Neural progenitor cell (in vitro differentiated cells): ENCODE data around the gene PLD4. TPM values are rescaled to one million over a fixed set of nuclear protein-coding genes. Genes with fewer than 3 reads are reported as not detected.
A peak's percentile ranks its signal among the peaks of the same experiment; 100 is the strongest.

Experiments
- DNase-seq: peaks from one replicate; pipeline ENCODE4 v3.0.0-alpha.2; 2016; ENCODE audit warnings: low spot score
- H2AFZ ChIP-seq: fragments of 200-600 bp; sonication (generic); replicated peaks from 2 replicates; pipeline ENCODE4 v1.6.1; 2016; ENCODE audit warnings: antibody characterized with exemption
- H3F3A ChIP-seq: fragments of 200-600 bp; sonication (generic); 2 replicates; pipeline ENCODE4 v1.6.1; 2016; ENCODE audit warnings: antibody characterized with exemption, low read depth
- H3K27ac ChIP-seq: fragments of 200-600 bp; sonication (generic); 2 replicates; pipeline ENCODE4 v1.5.1; 2016; ENCODE audit warnings: mild to moderate bottlenecking
- H3K27me3 ChIP-seq: fragments of 200-600 bp; sonication (generic); 2 replicates; pipeline ENCODE4 v1.6.1; 2016; ENCODE audit warnings: mild to moderate bottlenecking, moderate library complexity
- H3K36me3 ChIP-seq: fragments of 200-600 bp; sonication (generic); 2 replicates; pipeline ENCODE4 v1.5.1; 2016
- H3K4me1 ChIP-seq: fragments of 200-600 bp; sonication (generic); 2 replicates; pipeline ENCODE4 v1.6.1; 2016; ENCODE audit warnings: mixed run types
- H3K4me2 ChIP-seq: fragments of 200-600 bp; sonication (generic); 2 replicates; pipeline ENCODE4 v1.6.1; 2016
- H3K4me3 ChIP-seq: fragments of 200-600 bp; sonication (generic); 2 replicates; pipeline ENCODE4 v1.5.1; 2016
- H3K79me2 ChIP-seq: fragments of 200-600 bp; sonication (generic); 2 replicates; pipeline ENCODE4 v1.6.1; 2016; ENCODE audit warnings: low read depth
- H3K9ac ChIP-seq: fragments of 200-600 bp; sonication (generic); 2 replicates; pipeline ENCODE4 v1.6.1; 2016
- H3K9me3 ChIP-seq: fragments of 200-600 bp; sonication (generic); 2 replicates; pipeline ENCODE4 v1.5.1; 2016; ENCODE audit warnings: low read depth
- H4K20me1 ChIP-seq: fragments of 200-600 bp; sonication (generic); 2 replicates; pipeline ENCODE4 v1.6.1; 2016; ENCODE audit warnings: low read depth
- H3K27ac Mint-ChIP-seq: 3 replicates; pipeline ENCODE4 v1.8.0; 2021; ENCODE audit warnings: mixed read lengths
- H3K27me3 Mint-ChIP-seq: 2 replicates; pipeline ENCODE4 v1.8.0; 2022; ENCODE audit warnings: low read depth, mild to moderate bottlenecking, inconsistent platforms, moderate library complexity, mixed read lengths; ENCODE audit not compliant: insufficient read depth
- H3K36me3 Mint-ChIP-seq: 3 replicates; pipeline ENCODE4 v1.8.0; 2021; ENCODE audit warnings: mixed read lengths
- H3K4me1 Mint-ChIP-seq: 3 replicates; pipeline ENCODE4 v1.8.0; 2021; ENCODE audit warnings: mixed read lengths
- H3K4me3 Mint-ChIP-seq: 3 replicates; pipeline ENCODE4 v1.8.0; 2021; ENCODE audit warnings: mild to moderate bottlenecking, moderate library complexity, mixed read lengths
- H3K9me3 Mint-ChIP-seq: 3 replicates; pipeline ENCODE4 v1.8.0; 2020; ENCODE audit warnings: mixed read lengths
- EZH2 ChIP-seq: fragments of 200-600 bp; sonication (generic); IDR thresholded peaks from 2 replicates; pipeline ENCODE4 v1.6.1; 2017; ENCODE audit warnings: antibody characterized with exemption, mild to moderate bottlenecking, moderate library complexity
- EZH2phosphoT487 ChIP-seq: fragments of 200-600 bp; sonication (generic); IDR thresholded peaks from 2 replicates; pipeline ENCODE4 v1.6.1; 2017; ENCODE audit warnings: antibody characterized with exemption
- total RNA-seq: library from RNA; depleted of rRNA; stranded (reverse); fragments of >200 nt; gene quantifications from 2 replicates; pipeline ENCODE4 v1.2.3, GENCODE V29; 2015; ENCODE audit warnings: low replicate concordance
- TF ChIP-seq, protein P1 (sequence below): fragments of 200-600 bp; sonication (generic); IDR thresholded peaks from 2 replicates; pipeline ENCODE4 v1.5.1; 2017; ENCODE audit warnings: antibody characterized with exemption, mild to moderate bottlenecking

The PLD4 gene
- total RNA-seq, 1 donor from 2014 or later: not detected

DNA sequence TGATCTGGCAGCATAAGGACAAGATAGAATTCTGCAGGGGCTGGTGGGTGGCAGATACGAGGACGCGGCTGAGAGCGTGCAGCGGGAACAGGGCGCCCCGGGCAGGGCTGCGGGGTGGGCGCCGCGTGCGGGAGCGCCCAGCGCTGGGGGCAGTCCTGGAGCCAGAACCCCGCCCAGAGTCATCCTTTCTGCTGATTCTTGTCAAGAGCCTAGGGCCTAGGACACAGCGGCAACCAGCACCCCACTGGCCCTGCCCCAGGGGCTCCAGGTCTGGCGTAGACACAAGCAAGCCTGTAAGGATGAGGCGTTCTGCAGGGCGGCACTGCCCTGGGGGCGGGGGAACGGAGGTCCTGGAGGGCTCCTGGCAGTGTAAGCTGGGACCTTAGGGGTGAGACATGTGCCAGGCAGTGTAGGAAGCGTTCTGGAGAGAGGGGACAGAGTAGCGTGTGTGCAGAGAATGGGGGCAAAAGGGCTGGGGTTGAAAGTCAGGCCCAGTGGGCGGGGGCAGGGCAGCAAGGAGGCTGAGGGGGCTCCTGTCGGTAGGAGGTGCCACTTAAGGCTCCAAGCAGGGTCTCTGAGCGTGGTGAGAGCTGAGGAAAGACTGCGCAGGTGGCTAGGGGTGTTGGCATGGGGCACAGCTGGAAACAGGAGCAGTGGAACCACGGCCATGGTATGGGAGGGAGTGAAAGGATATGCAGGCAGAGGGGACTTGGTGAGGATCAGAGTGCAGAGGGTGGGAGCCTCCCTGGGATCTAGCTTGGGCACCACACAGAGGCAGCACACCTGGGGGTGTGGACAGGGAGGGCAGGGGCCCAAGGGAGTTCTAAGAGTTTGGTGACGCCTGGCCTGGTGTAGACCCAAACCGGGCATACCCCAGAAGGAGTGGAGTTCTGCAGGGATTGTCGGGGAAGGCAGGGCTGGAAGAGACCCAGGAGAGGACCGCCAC is 54.3 kb downstream of the PLD4 start:
- Histone ChIP-seq H3K36me3 (no peaks in the 10 kb centered on the region), H3K27ac (no peak overlapping the region), H3K4me1 (peaks cover 8% of the 10 kb centered on the region), H2AFZ (no peak overlapping the region), H3K9me3 (no peaks in the 10 kb centered on the region), H3F3A (no peaks in the 10 kb centered on the region), H3K79me2 (no peaks in the 10 kb centered on the region), H3K4me3 (peak overlapping the region; percentile 42), H3K4me2 (peak overlapping the region; percentile 76), H4K20me1 (peaks cover 28% of the 10 kb centered on the region), H3K27me3 (peaks cover 55% of the 10 kb centered on the region), H3K9ac (no peak overlapping the region)
- peak overlapping the region; percentile 65 for H3K4me3 Mint-ChIP-seq
- no peaks in the 10 kb centered on the region for H3K9me3 Mint-ChIP-seq
- TF ChIP-seq EZH2phosphoT487 (no peak), EZH2 (no peak)
- DNase-seq: peak; percentile 40
- no peak overlapping the region for H3K27ac Mint-ChIP-seq
- H3K4me1 Mint-ChIP-seq: peaks cover 27% of the 10 kb centered on the region
- H3K36me3 Mint-ChIP-seq: no peaks in the 10 kb centered on the region
- H3K27me3 Mint-ChIP-seq: peaks cover 26% of the 10 kb centered on the region

DNA sequence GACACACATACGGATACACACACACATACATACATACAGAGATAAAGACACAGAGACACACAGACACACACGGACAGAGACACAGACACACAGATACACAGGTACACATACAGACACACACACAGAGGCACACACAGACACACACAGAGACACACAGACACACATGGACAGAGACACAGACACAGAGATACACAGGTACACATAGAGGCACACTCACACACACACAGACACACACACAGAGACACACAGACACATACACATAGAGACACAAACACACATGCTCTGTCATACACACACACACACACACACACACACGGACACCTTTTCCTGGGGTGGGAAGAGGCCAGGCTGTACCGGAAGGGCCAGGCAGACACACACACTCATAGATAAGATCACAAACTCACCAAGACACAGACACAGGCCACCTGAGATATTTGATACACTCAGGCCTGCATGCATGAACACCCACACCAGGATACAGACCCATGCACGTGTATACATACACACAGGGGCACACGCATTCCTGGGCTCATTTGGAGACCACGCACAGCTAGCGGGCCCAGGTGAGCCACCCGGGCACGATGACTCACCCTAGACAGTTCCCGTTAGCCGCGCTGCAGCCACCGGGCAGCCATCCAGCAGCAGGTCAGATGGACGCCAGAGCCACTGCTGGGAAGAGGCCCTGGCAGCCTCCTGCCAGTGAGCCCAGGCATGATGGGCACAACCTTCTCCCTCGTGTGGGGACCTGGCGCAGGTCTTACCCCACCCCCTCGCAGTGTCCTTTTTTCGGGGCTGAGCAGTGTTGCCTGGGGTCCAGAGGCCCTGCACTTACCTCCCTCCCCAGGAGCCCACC is 55.3 kb downstream of the PLD4 start:
- Histone ChIP-seq H3K9me3 (no peaks in the 10 kb centered on the region), H3K27ac (no peak overlapping the region), H3K79me2 (no peaks in the 10 kb centered on the region), H3F3A (no peaks in the 10 kb centered on the region), H3K4me1 (peaks cover 5% of the 10 kb centered on the region), H3K4me2 (no peak overlapping the region), H3K36me3 (no peaks in the 10 kb centered on the region), H3K27me3 (peaks cover 51% of the 10 kb centered on the region), H3K4me3 (no peak overlapping the region), H4K20me1 (peaks cover 28% of the 10 kb centered on the region), H2AFZ (no peak overlapping the region), H3K9ac (no peak overlapping the region)
- H3K27me3 Mint-ChIP-seq: peaks cover 28% of the 10 kb centered on the region
- peaks cover 22% of the 10 kb centered on the region for H3K4me1 Mint-ChIP-seq
- H3K36me3 Mint-ChIP-seq: no peaks in the 10 kb centered on the region
- H3K4me3 Mint-ChIP-seq: peak overlapping the region; percentile 27
- no peak for DNase-seq
- H3K9me3 Mint-ChIP-seq: no peaks in the 10 kb centered on the region
- TF ChIP-seq EZH2 (no peak), EZH2phosphoT487 (no peak)
- TF ChIP-seq, protein P1, sequence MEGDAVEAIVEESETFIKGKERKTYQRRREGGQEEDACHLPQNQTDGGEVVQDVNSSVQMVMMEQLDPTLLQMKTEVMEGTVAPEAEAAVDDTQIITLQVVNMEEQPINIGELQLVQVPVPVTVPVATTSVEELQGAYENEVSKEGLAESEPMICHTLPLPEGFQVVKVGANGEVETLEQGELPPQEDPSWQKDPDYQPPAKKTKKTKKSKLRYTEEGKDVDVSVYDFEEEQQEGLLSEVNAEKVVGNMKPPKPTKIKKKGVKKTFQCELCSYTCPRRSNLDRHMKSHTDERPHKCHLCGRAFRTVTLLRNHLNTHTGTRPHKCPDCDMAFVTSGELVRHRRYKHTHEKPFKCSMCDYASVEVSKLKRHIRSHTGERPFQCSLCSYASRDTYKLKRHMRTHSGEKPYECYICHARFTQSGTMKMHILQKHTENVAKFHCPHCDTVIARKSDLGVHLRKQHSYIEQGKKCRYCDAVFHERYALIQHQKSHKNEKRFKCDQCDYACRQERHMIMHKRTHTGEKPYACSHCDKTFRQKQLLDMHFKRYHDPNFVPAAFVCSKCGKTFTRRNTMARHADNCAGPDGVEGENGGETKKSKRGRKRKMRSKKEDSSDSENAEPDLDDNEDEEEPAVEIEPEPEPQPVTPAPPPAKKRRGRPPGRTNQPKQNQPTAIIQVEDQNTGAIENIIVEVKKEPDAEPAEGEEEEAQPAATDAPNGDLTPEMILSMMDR: no peak
- H3K27ac Mint-ChIP-seq: peak overlapping the region; percentile 11

DNA sequence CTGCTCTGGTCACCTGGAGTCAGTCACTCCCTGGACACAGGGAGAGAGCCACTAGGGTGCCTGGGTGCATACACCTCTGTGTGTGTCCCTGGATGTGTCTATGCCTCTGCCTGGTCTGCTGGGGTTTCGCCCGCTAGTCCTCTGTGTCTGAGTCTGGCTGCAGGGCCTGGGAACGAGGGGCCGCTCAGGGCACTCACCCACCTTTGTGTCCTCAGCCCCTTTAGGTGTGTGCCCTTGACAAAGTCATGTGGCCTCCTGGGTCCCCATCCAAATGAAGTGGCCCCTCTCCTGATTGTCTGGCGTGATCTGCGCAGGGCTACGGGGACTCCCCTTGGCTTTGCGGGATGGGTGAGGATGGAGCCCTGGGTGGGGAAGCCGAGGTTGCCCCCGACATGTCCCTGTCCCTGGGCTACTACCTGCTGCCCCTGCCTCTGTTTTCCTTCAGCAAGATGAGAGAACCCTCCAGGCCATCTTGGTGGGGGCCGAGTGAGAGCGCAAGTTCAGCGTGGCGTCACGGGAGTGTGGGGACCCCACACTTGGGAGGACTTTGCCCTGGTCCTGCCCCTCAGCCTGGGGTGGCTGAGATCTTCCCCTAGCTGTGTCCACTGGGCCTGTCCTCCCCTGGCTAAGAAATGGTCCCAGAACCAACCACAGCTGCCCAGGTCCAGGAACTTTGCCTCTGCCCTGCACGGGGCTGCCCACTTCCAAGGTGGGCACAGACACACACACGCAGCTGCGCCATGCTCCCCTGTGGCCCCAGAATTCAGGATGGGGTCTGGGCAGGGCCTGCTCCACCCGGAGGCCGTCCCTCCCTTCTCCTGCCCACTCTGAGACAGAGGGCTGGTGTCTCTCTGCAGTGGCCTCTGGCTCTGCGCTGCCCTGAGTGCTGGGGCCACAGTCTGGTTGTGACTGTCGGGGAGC is 56.2 kb downstream of the PLD4 start:
- Histone ChIP-seq H3K27me3 (peaks cover 51% of the 10 kb centered on the region), H3K4me2 (no peak overlapping the region), H3K27ac (no peak overlapping the region), H3F3A (no peaks in the 10 kb centered on the region), H3K9me3 (no peaks in the 10 kb centered on the region), H3K4me3 (no peak overlapping the region), H3K79me2 (no peaks in the 10 kb centered on the region), H2AFZ (no peak overlapping the region), H3K4me1 (peaks cover 5% of the 10 kb centered on the region), H3K36me3 (no peaks in the 10 kb centered on the region), H3K9ac (no peak overlapping the region), H4K20me1 (peaks cover 29% of the 10 kb centered on the region)
- Mint-ChIP-seq H3K27ac (peak overlapping the region; percentile 29), H3K4me1 (peaks cover 18% of the 10 kb centered on the region), H3K36me3 (no peaks in the 10 kb centered on the region), H3K27me3 (peaks cover 25% of the 10 kb centered on the region), H3K9me3 (no peaks in the 10 kb centered on the region), H3K4me3 (no peak overlapping the region)
- no peak for TF ChIP-seq EZH2phosphoT487
- TF ChIP-seq, protein P1: no peak
- TF ChIP-seq EZH2: no peak
- no peak for DNase-seq
